Ramos (cell line): ENCODE measurements around the gene ADGRD1.

Source experiments
- in situ Hi-C: fragments of 300-500 bp; cut with MboI; formaldehyde crosslinking; loops from one replicate; pipeline ENCODE4 v1.14.3; 2022; ENCODE audit warnings: low sequenced_read_pairs; ENCODE audit not compliant: unreplicated experiment

Gene ADGRD1

DNA sequence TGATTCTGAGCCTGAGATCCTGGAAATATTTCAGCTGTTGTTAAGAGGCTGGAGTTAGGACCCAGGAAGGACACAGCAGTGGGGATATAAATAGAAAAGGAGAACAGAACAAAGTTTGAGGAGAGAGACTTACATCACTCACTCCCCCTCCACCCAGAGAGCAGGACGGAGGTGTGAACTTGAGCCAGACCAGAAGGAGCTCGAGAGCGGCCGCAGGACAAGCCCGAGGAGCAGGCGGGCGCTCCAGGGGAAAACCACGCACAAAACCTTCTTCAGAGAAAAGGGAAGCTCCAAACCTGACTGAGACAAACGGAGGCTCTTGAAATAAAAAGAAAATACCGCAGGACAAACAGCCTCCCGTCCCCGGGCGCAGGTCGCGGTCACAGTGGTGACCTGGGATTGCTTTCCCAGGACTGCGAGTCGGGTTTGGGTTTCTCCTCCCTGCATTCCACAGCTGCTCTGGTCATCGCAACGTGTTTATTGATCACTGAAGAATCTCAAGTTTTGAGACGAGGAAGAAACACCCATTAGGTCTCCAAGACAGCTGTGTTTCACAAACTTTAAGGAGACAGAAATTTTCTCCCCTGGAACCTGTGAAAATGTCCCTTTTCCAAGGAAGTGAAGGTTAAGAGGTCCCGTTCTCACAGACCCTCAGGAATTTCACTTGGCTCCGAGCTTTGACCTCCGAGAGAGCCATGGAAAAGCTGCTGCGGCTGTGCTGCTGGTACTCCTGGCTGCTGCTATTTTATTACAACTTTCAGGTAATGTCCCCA lies at the start of gene ADGRD1:
Gene ADGRD1, plus strand, starts transcription at position 137 of the 773 bp plus-strand sequence. Its CDS starts 559 bp downstream, at position 696.
- in situ Hi-C loops: no loop called here

GRCh38 chr12:130904064-130904463 lies 49.6 kb upstream of the ADGRD1 start:
- in situ Hi-C loops: loop anchor here (25.0 kb wide), 1 partner anchor 708 kb away; no protein-coding TSS in a partner anchor

DNA sequence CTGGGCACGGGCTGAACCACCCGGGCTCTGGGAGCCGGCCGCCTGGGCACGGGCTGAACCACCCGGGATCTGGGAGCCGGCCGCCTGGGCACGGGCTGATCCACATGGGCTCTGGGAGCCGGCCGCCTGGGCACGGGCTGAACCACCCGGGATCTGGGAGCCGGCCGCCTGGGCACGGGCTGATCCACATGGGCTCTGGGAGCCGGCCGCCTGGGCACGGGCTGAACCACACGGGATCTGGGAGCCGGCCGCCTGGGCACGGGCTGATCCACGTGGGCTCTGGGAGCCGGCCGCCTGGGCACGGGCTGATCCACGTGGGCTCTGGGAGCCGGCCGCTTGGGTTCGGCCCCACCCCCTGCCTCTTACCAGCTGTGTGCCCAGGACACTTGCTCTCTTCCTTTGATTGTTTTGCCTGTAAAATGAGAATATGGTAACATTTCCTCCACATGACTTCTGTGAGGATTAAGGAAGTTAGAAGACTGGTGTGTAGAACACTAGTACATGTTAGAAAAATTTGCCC lies 48.7 kb upstream of the ADGRD1 start:
- in situ Hi-C loops: loop anchor here (25.0 kb wide), 1 partner anchor 707 kb away; no protein-coding TSS in a partner anchor

- in situ Hi-C loops: loop anchor here (25.0 kb wide), 1 partner anchor 703 kb away; no protein-coding TSS in a partner anchor
Measured at GRCh38 chr12:130909111-130909510, 44.6 kb upstream of the ADGRD1 start.

DNA sequence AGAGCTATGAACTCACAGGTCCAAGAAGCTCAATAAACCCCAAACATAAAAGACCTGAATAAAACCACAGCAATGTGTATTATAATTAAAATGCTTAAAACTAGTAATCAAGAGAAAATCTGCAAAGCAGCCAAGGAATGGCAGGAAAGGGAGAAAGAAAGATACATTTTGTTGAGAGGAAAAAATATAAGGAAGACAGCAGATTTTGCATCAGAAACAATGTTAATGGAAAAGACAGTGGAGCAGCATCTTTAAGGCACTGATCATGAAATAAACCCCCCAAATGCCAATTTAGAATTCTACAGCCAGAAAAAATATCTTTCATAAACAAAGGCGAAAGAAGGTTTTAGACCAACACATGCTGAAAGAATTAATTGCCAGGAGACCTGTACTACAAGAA lies 42.5 kb upstream of the ADGRD1 start:
- in situ Hi-C loops: loop anchor here (25.0 kb wide), 1 partner anchor 701 kb away; no protein-coding TSS in a partner anchor

GRCh38 chr12:130911933-130912332 lies 41.8 kb upstream of the ADGRD1 start:
- in situ Hi-C loops: loop anchor here (25.0 kb wide), 1 partner anchor 700 kb away; no protein-coding TSS in a partner anchor

- in situ Hi-C loops: loop anchor here (25.0 kb wide), 1 partner anchor 696 kb away; no protein-coding TSS in a partner anchor
Measured at GRCh38 chr12:130916241-130916911, 37.3 kb upstream of the ADGRD1 start.

DNA sequence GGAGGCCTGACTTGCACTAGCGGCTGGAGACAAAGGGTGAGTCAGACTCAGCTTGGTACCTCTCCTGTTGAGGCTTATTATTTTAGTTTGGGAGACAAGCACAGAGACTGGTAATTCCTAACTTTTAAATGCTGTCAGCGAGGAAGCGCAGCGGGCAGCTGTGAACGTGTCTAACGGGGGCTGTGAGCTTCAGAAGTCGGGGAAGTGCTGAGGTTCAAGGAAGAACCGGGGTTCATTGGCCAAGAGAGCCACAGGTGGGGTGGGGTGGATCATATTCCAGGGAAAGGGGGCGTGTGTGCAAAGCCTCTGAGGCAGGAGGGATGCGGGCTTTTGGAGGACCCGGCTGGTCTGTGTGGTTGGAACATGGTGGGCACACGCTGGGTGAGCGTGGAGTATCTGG lies 36.1 kb upstream of the ADGRD1 start:
- in situ Hi-C loops: loop anchor here (25.0 kb wide), 1 partner anchor 695 kb away; no protein-coding TSS in a partner anchor

GRCh38 chr12:130919086-130919485 lies 34.6 kb upstream of the ADGRD1 start:
- in situ Hi-C loops: loop anchor here (25.0 kb wide), 1 partner anchor 693 kb away; no protein-coding TSS in a partner anchor

- in situ Hi-C loops: loop anchor here (5.0 to 25.0 kb wide), 3 partner anchors 87 to 692 kb away; no protein-coding TSS in a partner anchor
Measured at GRCh38 chr12:130920119-130920703, 33.5 kb upstream of the ADGRD1 start.

DNA sequence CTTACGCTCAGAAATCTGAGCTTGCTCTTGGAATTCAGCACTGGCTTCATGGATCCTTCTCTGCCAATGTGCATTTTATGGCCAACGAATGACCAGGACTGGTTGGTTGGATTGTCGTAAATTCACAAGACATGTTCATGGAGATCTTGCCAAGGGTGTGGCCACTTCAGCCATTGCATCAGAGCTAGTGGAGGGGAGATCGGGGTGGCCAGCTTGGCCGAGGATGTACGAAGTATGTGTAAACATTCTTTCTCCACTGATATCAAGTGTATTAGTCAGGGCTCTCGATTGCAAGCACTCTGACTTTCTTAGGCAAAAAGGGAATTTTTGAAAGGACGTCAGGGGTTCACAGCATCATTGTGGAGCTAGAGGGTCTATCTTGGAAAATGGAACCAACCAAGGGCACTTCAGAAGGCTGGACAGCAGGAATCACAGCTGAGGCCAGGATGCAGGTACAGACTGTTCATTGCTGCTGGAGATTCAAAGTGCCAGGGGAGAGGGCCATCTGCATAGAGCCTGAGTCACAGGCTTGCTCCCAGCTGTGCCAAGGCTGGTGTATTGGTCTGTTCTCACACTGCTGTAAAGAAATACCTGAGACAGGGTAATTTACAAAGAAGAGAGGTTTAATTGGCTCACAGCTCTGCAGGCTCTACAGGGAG lies 32.9 kb upstream of the ADGRD1 start:
- in situ Hi-C loops: loop anchor here (5.0 to 25.0 kb wide), 3 partner anchors 86 to 691 kb away; no protein-coding TSS in a partner anchor

DNA sequence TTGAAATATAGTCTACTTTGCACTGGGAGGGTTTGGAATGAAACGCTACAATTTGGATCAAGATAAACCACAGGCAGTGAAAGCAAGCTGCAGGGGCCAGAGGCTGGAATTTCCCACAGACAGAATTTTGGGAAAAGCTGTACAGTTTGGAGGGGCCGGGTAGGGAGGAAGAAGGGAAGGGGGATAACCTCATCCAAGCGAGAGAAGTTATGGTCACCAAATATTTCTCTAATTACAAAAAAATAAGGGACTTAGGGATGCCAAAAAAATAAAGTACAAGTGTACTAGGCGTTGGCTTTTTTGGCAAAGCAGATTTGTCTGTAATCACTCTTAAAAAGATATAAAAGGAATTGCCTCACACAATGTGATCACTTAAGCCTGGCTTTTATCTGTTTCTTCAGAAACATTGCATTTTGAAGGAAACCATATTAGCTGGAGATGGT lies 31.2 kb upstream of the ADGRD1 start:
- in situ Hi-C loops: loop anchor here (5.0 to 25.0 kb wide), 3 partner anchors 85 to 690 kb away; no protein-coding TSS in a partner anchor

DNA sequence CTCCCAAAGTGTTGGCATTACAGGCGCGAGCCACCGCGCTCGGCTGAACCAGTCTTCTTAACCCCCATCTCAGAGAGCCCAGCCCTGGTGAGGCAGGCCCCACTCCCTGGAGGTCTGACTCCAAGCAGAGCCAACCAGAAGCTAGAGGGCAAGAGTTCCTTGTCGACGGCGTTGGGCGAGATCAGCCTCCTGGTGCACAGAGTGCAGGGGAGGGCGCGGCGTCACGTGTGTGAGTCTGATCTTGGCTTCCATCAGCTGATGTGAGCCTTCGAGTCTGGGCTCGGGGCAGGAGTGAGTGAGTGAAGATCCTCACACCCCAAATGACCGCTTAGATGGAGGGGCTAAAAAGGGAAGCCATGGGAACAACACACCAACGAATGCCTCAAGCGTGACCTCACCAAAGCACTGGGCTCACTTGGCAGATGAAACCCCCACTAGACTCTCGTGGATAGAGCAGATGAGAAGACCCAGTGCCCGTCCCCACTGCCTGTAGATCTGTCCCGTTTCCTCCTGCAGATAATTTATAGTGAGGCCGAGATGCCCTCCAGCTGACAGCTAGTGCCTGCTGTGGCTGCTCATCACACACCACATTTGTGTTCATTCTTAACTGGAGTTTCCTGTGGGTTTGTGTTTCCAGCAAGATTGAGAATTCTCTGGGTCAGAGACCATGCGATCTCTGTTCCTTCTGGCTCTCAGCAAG lies 28.6 kb upstream of the ADGRD1 start:
- in situ Hi-C loops: loop anchor here (5.0 to 25.0 kb wide), 3 partner anchors 82 to 687 kb away; no protein-coding TSS in a partner anchor

DNA sequence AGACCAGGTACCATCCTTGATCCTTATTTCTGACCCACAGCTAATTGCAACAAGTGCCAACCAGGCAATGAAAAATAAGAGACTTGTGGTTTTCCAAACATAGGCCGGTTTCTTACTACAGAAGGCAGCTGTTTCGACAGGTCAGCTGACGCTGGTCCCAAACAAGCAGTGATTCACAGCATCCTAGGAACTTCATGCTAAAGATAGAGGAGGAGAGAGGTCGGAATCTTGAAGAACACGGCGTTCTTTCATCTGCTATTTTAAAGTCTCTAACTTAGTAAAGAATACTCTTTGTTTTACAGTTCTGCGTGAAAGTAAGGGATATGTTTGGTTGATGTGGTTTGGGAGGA lies 28.1 kb upstream of the ADGRD1 start:
- in situ Hi-C loops: no loop called here

- in situ Hi-C loops: no loop called here
Measured at GRCh38 chr12:130929363-130929762, 24.3 kb upstream of the ADGRD1 start.

- in situ Hi-C loops: no loop called here
Measured at GRCh38 chr12:130932061-130932930, 21.4 kb upstream of the ADGRD1 start.

- in situ Hi-C loops: no loop called here
Measured at GRCh38 chr12:130933269-130933995, 20.3 kb upstream of the ADGRD1 start.
